Measurements from ENCODE around the gene TNFAIP8L1.

DNA sequence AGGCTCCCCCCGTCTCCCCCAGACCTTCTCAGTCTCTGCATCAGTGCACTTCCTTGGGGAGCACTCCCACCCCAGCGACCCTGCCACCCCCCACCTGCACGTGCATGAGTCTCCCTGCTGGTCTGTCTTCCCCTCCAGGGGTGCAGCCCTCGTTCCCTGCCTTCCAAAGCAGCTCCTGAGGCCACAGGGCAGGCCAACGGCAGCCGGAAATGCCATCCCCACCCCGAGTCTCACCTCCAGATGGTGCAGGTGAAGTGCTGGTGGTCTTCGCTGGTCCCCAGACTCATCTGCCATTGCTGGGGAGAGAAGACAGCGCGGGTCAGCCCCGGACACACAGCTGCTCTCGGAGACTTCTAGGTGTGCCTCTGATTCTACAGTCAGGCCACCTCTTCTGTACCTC is 25.3 kb downstream of the TNFAIP8L1 start:
- TF ChIP-seq, protein P1, sequence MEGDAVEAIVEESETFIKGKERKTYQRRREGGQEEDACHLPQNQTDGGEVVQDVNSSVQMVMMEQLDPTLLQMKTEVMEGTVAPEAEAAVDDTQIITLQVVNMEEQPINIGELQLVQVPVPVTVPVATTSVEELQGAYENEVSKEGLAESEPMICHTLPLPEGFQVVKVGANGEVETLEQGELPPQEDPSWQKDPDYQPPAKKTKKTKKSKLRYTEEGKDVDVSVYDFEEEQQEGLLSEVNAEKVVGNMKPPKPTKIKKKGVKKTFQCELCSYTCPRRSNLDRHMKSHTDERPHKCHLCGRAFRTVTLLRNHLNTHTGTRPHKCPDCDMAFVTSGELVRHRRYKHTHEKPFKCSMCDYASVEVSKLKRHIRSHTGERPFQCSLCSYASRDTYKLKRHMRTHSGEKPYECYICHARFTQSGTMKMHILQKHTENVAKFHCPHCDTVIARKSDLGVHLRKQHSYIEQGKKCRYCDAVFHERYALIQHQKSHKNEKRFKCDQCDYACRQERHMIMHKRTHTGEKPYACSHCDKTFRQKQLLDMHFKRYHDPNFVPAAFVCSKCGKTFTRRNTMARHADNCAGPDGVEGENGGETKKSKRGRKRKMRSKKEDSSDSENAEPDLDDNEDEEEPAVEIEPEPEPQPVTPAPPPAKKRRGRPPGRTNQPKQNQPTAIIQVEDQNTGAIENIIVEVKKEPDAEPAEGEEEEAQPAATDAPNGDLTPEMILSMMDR (IDR thresholded peaks at IDR 0.05; ENCODE audit: low read length) = no peak
- no peak for TF ChIP-seq EZH2 (IDR thresholded peaks at IDR 0.05; ENCODE audit: borderline replicate concordance, low read length)

Data from OCI-LY1 (cell line).